SK-N-MC (cell line): ENCODE data around the gene FTCD.

Source experiments
- EZH2 ChIP-seq: fragments of 200-600 bp; sonication (generic); IDR thresholded peaks from one replicate; pipeline ENCODE4 v1.6.1; 2017; ENCODE audit warnings: antibody characterized with exemption
- FOXP2 ChIP-seq: optimal IDR thresholded peaks from 2 replicates; pipeline ENCODE3; 2011; ENCODE audit warnings: mild to moderate bottlenecking, moderate library complexity; ENCODE audit not compliant: insufficient read depth; ENCODE audit errors: extremely low read length, control extremely low read depth
- POLR2AphosphoS5 ChIP-seq: IDR thresholded peaks from 2 replicates; pipeline ENCODE4 v1.6.1; 2012; ENCODE audit warnings: mild to moderate bottlenecking, low read depth, low read length, borderline replicate concordance

- TF ChIP-seq POLR2AphosphoS5 = no peak
- TF ChIP-seq EZH2 = no peak
- TF ChIP-seq FOXP2 = no peak
Measured at GRCh38 chr21:46163380-46163779, 8.0 kb upstream of the FTCD start.
